Fibroblast of lung (primary cell): ENCODE data around the gene UST.

Experiments used
- CTCF ChIP-seq, 2 donors: IDR thresholded peaks in 1 of 2; conservative IDR thresholded peaks in 1 of 2; 1 replicate in 1 of 2; 2 replicates in 1 of 2; pipeline ENCODE4 v1.5.1; 2011 to 2012; ENCODE audit warnings: low read length in 2 of 2, control low read depth in 1 of 2, inconsistent platforms in 1 of 2, low read depth in 1 of 2, mild to moderate bottlenecking in 1 of 2
- EZH2 ChIP-seq: IDR thresholded peaks from 2 replicates; pipeline ENCODE4 v1.5.1; 2012; ENCODE audit warnings: low read length, control low read depth, mild to moderate bottlenecking; ENCODE audit errors: missing control alignments

- TF ChIP-seq CTCF (conservative IDR thresholded peaks at IDR 0.05 in 1 of 2, IDR thresholded peaks at IDR 0.05 in 1 of 2; ENCODE audit: low read depth in 1 of 2, low read length in 2 of 2) (no peak), EZH2 (no peak)
Observed at GRCh38 chr6:149084026-149084425, 337.2 kb downstream of the UST start.
